Lower leg skin (tissue), 3 donors: ENCODE measurements around the gene UNKL.

Experiments
- POLR2A ChIP-seq, 2 donors: fragments of 450-650 bp; IDR thresholded peaks; one replicate each; pipeline ENCODE4 v1.6.1; 2016 to 2017; ENCODE audit warnings: antibody characterized with exemption in 2 of 2, mild to moderate bottlenecking in 1 of 2, moderate library complexity in 1 of 2
- TF ChIP-seq, protein P1 (sequence below), 3 donors: fragments of 450-650 bp; IDR thresholded peaks; one replicate each; pipeline ENCODE4 v1.5.1; 2016; ENCODE audit warnings: antibody characterized with exemption in 3 of 3, mild to moderate bottlenecking in 3 of 3, moderate library complexity in 2 of 3

DNA sequence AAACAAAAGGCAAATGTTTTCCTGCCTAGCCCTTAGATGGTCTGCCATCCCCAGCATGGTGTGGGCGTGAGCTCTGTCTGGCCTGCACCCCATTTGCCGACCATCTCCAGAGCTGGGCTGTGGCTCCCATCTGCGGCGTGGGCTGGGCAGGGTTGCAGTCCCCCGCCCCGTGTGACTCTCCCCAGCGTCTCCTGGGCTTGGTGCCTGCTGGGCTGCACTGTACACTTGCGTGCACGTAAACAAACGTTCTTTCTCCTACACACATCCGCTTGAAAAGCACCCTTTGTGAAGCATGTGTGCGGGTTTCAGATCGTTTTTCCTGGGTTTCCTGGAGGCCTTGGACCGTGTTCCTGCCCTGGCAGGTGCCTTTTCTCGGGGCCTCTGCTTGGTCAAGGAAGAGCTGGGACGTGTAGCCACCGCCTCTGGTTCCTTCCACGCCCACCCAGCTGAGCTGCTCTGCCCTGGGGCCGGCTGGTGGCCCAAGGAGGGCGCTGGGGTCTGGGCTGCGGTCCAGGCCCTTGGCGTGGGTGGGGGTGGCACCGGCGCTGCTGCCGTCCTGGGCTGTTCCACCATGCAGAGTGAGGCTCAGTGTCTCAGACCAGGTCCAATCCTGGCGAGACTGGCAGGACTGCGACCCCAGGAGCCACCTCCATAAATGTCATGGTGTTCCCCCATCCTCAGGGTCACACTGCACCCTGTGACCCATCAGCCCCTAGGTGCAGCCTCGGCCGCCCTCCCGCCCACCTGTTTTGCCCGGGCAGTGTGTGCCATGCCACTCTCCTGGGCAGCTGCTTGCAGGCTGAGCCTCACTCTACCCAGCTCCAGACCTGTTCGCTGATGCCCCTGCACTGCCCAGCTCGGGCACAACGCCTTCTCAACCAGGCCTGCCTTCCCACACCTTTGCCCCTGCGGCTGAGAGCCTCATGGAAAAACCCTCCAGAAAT, 90.9 kb downstream of the UNKL start:
- TF ChIP-seq, protein P1, sequence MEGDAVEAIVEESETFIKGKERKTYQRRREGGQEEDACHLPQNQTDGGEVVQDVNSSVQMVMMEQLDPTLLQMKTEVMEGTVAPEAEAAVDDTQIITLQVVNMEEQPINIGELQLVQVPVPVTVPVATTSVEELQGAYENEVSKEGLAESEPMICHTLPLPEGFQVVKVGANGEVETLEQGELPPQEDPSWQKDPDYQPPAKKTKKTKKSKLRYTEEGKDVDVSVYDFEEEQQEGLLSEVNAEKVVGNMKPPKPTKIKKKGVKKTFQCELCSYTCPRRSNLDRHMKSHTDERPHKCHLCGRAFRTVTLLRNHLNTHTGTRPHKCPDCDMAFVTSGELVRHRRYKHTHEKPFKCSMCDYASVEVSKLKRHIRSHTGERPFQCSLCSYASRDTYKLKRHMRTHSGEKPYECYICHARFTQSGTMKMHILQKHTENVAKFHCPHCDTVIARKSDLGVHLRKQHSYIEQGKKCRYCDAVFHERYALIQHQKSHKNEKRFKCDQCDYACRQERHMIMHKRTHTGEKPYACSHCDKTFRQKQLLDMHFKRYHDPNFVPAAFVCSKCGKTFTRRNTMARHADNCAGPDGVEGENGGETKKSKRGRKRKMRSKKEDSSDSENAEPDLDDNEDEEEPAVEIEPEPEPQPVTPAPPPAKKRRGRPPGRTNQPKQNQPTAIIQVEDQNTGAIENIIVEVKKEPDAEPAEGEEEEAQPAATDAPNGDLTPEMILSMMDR (IDR thresholded peaks at IDR 0.05): no peak
- no peak for TF ChIP-seq POLR2A (IDR thresholded peaks at IDR 0.05)
